ENCODE measurements around the gene COQ6.
"Not testable (repeated sequence)": the region's sequence is repeated elsewhere in the genome, so short reads cannot be mapped to it uniquely, and the experiment has no call there.

COQ6 gene

GRCh38 chr14:73988656-73989055 is 38.6 kb downstream of the COQ6 start:
- not testable (repeated sequence) for DNase-seq

- no peak for DNase-seq
Observed at GRCh38 chr14:73991092-73991491, 41.0 kb downstream of the COQ6 start.

DNA sequence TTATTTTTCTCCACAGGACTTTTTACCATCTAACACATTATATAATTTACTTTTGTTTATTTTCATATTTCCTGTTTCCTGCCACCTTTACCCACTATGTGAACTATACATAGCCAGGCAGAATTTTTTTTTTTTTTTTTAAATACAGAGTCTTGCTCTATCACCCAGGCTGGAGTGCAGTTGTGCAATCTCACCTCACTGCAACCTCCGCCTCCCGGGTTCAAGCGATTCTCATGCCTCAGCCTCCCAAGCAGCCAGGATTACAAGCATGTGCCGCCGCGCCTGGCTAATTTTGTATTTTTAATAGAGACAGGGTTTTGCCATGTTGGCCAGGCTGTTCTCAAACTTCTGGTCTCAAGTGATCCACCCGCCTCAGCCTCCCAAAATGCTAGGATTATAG is 44.8 kb downstream of the COQ6 start:
- not testable (repeated sequence) for DNase-seq

DNA sequence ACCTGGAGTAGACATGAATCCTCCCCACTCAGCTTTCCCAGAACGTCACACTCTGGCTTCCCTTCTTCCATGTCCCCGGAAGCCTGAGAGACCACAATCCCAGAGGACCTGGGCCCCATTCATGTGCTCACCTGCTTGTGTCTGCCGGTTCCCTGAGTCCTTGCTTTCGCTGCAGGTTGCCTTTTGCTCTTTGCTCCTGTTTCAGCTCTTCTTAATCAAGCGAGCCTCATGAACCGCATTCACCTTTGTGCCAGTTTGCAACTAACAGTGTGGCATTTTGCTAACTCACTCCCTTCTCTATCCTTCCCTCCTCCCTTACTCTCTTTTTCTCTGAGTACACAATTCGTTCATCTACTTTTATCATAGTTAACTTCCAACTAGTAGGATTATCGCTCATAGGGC is 45.9 kb downstream of the COQ6 start:
- no peak for DNase-seq

DNA sequence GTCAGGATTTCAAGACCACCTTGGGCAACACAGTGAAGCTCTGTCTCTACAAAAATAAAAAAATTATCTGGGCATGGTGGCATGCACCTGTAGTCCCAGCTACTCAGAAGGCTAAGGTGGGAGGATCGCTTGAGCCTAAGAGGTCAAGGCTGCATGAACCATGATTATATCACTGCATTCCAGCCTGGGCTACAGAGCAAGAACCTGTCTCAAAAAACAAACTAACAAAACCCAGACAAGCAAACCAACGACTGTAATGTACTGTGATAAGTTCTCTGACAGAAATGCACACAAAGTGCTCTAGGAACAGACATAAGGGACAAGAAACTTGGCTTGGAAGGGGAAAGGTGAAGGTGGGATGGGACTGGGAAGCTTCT is 46.6 kb downstream of the COQ6 start:
- no peak for DNase-seq

GRCh38 chr14:73997108-73997943 is 47.2 kb downstream of the COQ6 start:
- DNase-seq: no peak

- DNase-seq: no peak
Observed at GRCh38 chr14:73997944-73998447, 47.9 kb downstream of the COQ6 start.

- DNase-seq: no peak
Observed at GRCh38 chr14:73998726-73999125, 48.6 kb downstream of the COQ6 start.

DNA sequence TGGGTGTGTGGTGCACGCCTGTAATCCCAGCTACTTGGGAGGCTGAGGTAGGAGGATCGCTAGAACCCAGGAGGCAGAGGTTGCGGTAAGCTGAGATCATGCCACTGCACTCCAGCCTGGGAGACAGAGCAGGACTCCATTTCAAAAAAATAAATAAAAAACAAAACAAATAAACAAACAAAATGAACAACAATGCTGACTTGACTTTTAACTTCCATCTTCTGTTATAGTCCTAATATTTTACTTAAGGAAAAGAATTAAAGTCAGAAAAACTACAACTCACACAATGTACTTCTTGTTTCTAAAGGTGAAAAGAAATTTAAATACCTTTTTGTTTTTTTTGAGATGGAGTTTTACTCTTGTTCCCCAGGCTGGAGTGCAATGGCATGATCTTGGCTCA is 55.6 kb downstream of the COQ6 start:
- DNase-seq: not testable (repeated sequence)

GRCh38 chr14:74008843-74009499 is 58.9 kb downstream of the COQ6 start:
- DNase-seq: no peak
